ENCODE data around the gene ELMO1.

The ELMO1 gene

DNA sequence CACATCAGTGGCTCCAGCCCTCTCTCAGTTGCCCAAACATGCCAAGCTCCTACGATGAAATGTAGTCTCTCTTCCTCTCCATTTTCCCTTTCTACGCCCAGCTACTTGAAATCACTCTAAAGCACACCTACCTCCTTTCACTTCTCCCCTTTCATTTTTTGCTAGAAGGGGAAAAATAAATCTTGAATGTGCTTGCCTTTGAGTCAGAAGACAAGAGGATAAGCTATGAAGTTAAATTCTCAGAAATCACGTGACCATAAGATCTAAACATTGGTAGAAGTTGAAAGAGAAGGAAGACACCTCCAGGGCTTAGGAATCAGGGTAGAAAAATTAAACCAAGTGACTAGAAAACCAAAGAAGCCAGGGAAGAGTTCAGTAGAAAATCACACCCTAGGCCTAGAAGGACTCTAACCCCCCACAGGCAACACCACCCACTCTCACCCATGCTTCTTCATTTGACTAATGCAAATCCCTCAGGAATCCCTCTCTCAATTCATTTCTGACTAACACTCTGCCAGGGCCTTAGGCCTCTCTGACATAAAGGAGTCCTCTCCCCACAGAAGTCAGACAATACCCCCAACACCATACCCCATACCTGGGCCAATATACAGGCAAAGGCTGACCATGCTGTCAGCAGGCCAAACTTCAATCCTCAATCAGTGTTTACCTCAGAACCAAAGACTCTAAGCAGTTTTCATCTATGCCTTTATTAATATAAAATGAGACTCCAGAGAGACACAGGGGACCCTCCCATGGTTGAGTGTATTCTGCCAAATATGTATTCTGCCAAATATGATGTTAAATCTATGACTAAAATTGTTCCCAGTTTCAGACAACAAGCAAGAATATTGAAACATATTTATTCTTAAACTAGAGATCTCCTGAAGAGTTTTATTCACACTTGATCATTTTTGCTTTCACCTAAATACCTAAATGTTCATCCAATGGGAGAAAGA is 84.8 kb downstream of the ELMO1 start:
- FAIRE-seq: no peak

DNA sequence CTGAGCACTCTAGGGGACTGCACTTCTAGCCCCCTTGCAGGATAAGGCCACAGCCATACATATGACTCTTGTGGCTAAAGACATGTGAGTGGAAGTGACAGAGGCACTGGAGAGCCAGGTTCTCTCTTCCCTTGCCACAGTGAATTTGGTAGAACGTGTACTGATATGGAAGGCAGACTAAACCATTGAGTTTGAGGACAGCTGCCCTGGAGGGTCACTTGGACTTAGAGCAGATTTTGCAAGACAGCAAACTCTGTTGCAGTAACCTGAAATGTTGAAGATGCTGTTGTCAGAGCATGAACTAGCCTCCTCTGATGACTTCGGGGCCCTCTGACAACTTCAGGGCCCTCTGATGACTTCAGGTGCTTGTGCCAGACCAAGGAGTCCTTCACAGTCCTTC is 85.9 kb downstream of the ELMO1 start:
- FAIRE-seq: no peak

DNA sequence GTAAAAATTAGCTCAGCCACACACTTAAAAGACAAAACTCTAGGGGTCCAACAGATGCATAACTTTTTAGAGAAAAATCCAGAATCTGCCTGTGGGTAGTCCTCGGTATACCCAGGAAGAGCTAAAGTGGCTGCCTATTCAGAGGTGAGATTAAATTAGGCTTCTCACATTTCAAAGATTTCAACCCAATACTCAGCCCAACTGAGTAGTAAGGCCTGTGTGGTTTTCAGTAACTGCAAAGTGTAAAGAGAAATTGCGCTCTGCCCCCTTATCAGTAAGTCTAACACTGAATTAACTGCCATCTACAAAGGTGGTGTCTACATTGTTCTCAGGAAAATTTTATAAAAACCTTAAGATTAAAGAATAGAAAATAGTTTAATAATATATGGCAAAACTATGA is 88.2 kb downstream of the ELMO1 start:
- FAIRE-seq: no peak

DNA sequence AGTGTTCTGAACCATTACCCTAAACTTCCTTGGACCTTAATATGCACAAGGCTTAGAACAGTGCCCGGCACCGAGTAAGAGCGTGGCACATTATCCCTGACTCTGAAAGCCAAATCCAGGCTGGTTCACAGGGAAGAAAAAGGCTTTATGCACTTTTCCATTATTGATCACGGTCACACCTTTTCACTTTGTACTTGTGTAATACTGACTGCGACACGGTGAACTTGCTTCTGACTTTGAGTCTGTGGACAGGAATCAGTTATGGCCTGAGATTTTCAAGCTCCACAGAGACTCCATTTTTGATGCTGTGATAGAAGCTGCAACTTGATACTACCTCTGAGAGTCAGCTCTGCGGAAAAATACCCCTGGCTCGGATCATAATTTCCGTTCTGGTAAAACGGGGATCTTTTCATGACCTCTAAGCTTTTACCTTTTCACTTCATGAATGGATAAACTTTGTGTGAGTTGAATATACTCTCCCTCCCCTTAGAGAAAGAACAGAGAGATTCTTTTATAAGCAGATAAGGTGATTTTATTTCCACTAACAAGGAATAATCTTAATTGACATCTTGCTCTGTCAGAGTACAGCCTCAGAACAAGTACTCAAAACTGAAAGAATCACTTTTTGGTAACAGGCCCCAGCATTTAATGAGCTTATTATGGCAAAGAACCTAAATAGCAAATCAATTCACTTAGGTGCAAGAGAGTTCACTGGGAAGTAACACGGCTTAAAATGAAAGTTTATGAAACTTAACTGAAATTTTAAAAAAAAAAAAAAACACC is 88.8 kb downstream of the ELMO1 start:
- FAIRE-seq: no peak

DNA sequence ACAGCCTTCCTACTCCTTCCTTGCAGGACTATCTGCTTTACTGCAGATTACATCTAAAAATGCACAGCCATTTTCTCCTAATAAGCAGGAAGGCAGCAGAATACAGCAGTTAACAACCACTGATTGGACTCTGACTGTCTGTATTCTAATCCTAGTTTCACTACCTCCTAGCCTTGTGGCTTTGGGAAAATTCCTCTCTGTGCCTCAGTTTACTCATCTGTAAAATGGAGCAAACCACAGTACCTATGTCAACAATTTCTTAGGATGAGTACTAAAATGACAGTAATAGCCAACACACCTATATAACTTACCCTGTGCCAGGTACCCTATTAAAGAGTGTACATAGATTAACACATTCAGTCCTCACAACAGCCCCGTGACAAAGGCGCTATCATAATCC is 89.5 kb downstream of the ELMO1 start:
- FAIRE-seq: no peak

DNA sequence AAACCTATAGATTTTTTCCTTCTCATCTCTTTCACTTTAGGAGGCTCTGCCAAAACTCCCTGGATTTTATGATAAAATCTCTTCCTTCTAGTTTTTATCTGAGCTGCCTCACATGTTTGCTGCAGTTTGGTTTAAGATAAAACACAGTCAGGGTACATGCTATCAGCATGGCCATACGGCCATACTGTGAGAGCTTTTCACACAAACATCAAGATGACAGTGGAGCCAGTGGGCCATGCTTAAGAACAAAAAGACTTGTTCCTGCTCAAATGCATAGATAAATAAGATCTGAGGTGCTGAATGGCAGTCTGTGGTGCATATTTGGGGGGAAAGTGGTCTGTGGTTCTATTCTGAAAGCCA is 91.0 kb downstream of the ELMO1 start:
- FAIRE-seq: no peak

DNA sequence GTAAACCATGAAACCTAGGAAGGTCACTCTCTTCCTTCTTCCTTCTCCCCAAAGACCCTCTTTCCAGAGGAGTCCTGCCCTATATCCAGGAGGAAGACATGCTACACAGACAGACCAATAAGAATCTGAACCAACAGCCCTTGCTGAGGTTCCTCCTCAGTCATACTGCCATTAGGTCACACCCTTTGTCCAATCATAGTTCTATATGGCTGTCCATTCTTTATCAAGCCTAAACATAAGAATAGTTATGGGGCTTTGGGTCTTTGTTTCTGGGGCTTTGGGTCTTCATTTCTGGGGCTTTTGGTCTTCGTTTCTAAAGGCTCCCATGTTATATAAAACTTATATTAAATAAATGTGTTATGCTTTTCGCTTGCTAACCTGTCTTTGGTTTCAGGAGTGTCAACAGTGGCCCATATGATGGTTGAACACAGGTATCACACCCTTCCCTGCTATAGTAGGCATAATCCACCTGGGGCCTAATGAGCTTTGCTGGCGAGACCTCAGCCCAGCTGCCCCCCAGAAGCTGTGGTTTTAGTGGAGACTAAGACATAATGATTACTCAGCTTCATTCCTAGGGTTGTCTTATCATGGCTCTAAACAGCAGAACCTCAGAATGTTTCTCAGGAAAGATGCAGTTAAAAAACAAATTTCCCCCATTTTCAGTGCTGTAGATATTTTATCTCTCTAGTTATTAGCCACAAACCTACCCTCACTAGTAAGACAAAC is 91.6 kb downstream of the ELMO1 start:
- no peak for FAIRE-seq

DNA sequence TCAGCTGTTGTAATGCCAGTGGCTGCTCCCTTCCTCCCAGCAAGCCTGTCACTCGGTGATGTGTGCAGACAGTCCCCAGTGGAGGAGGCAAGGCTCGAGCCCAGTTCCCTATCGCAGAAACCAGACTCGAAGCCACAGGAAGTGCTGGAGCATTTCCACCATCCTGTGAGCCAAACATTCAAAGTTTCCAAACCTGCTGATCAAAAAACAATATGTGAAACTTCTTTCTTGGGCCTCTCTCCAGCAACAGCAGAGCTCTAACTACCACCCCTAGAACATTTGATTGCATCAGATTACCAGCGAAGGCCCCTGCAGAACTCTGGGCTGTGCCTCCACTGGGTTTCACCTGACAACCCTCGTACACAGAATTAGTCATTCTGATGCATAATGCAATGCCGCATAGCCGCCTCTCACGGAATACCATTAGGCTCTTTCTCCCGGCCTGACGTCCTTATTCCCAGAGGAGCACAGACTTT is 94.0 kb downstream of the ELMO1 start:
- FAIRE-seq: no peak

DNA sequence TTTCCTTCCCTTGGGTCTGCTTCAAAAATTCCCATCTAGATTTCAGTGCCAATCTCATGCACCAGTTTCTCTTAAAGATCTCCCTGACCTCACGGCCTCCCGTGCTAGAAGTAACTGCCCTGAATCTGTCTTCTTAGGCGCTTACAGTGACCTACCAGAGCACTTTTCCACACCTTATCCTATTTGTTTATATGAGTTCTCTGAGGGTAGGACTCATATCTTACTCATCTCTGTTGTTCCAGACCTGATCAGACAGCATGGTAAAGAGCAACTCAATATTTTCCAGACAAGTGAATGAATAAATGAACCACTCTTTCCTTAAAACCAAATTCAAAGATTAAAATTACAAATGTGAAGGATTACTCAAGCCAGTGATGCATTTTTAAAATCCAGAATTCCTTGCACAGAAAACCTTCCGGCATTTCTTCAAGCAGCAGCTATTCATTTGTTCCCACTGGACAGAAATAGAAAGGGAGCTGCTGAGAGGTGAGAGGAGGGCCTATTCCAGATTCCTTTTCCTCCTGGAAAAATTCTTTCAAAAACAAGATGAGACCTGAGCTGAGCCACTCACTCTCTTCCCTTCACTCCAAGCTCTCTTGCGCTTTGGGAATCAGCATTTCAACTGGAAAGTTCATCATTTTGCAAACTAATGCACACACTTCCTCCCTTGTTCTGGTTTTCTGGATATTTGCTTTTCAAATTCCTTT is 94.6 kb downstream of the ELMO1 start:
- FAIRE-seq: no peak

DNA sequence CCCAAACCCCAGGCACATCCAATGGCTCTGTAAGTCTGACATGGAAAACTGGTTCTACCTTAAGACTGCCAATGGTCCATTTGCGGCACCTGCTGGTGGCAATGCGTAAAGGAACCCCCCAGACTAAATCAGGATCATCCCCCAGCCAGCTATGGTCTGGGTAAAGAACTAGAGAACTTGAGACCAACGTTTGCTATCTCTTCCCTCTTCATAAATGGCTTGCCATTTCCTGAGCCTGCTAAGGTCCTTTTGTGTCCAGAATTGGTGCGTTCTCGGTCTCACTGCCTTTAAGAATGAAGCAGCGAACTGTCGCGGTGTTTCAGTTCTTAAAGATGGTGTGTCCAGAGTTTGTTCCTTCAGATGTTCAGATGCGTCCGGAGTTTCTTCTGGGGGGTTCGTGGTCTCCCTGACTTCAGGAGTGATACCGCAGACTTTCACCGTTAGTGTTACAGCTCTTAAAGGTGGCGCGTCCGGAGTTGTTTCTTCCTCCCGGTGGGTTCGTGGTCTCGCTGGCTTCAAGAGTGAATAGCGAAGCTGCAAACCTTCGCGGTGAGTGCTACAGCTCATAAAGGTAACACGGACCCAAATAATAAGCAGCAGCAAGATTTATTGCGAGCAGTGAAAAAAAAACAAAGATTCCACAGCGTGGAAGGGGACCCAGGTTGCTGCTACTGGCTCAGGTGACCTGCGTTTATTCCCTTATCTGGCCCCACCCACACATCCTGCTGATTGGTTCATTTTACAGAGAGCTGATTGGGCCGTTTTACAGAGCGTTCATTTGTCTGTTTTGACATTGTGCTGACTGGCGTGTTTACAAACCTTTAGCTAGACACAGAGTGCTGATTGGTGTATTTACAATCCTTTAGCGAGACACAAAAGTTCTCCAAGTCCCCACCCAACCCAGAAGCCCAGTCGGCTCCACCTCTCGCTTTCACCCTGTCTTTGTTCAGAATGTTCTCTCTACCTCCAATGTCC is 95.4 kb downstream of the ELMO1 start:
- no peak for FAIRE-seq

DNA sequence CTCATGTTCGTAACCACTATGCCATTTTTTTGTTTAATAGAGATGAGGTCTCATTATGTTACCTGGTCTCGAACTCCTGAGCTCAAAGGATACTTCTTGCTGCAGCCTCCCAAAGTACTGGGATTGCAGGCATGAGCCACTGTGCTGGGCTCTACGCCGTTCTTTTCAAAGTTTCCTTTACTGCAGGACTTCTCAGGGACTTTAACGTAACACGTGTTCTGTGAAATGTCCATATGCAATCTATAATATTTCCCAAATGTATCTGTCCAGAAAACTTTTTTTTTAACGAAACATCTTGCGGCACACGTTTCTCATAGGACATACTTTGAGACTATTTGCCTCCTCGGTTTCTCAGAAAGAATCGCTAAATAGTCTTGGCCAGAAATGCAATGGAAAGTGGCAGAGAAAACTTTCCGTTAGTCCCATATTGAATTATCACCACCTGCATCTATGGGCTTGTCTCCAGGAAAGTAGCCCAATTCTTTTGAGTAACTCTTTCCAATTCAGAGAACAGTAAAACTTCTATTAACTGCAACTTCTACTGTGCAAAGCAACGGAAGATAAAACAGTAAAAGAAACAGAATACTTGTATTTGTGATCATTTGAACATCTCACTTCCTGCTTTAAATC is 96.3 kb downstream of the ELMO1 start:
- no peak for FAIRE-seq

DNA sequence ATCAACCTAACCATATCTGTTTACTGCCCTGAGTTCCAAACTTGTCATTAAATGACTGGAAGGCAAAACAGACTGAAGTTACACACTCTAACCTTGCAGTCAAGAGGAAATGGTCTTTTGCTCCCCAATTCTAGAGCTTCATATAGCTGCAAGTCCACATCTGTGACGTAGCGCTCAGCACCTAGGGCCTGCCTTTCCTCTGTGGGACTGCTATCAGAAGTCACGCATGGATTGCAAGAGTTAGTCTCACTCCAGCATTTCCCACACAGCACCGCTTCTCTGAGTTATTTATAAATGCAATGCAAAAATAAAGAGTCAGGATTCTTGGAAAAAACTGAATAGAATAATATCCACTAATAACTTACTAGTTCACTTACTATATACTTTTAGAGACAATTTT is 96.9 kb downstream of the ELMO1 start:
- no peak for FAIRE-seq

DNA sequence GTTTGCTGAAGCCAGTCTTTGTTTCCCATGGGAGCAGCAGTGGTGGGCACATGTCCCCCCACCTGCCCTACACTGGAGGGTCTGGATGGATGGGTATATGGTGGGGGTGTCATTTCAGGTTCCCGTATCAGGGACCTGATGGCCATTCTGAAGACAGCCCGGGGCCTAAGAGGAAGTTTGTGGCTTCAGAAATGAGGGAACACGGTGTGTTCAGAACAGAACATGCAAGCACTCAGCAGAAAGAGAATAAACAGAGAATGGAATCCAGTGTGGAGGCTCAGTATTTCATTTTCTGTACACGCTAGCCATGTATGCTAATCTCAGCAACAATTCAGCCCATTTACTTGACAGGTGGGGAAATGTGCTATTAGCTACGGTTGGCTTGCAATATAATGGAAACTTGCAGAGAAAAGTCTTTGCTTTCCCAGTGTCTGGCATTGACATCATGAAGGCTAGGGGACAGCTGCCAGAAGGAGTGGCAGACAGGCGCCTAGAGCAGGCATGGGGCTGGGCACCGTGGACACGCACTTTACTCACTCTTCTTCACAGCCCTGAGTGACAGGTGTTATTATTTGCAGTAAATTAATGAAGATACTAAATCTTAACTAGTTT is 98.6 kb downstream of the ELMO1 start:
- no peak for FAIRE-seq

DNA sequence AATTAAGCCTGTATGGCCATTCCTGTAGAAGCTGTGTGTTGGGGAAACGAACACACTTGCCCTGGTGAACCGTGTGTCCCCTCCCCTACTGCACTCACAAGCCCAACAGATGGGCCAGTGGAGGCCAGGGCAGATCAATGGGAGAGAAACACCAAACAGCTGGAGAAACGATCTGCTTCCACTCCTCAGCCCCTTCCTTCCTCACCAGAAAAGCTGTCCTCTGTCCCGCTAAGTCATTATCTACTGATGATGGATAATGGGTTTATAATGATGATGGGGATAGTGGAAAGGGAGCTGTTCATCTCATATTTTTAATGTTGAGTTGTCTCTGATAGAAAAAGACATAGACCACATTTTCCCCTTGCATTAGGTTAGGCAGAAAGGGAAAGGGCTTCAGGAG is 99.7 kb downstream of the ELMO1 start:
- FAIRE-seq: no peak

DNA sequence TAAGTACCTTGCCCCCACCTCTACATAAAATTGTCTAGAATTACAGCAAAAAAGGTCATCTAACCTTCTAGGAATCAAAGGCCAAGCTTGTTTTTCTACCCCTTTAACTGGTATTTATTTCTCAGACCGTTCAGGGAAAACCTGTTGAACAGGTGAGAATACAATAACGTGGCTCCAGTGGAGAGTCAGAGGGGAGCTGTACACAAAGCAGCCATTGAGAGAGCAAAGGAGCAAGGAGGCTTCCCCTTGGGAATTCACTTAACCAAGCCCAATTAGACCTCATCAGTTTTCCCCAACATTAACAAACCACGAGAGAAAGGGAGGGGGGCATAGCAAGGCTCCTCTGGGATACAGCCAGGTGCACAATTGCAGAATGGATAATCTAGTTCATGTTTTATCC is 101.9 kb downstream of the ELMO1 start:
- no peak for FAIRE-seq

DNA sequence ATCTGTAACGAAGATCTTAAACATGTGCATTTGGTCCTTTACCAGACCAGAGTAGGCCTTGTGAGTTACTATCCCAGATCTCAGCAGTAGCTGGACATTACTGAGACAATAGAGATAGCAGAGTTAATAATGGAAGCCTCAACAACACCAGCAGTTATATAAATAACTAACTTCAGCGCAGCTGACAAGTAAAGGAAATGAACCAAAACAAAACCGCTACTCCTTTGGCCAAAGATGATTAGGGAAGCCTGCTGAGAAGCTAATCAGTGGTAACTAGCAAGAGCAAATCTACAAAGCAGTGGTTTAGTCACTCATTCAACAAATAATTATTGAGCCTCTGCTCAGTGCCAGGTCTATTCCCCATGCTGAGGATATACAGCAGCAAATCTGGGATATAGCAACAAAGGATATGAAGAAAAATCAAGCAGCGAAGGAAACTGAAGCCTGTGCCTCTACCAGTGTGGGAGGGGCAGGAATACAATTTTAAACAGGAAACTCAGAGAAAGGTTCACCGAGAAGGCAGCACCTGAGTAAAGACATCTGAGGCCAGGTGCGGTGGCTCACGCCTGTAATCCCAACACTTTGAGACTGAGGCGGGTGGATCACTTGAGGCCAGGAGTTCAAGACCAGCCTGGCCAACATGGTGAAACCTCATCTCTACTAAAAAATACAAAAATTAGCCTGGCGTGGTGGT is 103.6 kb downstream of the ELMO1 start:
- FAIRE-seq: no peak

DNA sequence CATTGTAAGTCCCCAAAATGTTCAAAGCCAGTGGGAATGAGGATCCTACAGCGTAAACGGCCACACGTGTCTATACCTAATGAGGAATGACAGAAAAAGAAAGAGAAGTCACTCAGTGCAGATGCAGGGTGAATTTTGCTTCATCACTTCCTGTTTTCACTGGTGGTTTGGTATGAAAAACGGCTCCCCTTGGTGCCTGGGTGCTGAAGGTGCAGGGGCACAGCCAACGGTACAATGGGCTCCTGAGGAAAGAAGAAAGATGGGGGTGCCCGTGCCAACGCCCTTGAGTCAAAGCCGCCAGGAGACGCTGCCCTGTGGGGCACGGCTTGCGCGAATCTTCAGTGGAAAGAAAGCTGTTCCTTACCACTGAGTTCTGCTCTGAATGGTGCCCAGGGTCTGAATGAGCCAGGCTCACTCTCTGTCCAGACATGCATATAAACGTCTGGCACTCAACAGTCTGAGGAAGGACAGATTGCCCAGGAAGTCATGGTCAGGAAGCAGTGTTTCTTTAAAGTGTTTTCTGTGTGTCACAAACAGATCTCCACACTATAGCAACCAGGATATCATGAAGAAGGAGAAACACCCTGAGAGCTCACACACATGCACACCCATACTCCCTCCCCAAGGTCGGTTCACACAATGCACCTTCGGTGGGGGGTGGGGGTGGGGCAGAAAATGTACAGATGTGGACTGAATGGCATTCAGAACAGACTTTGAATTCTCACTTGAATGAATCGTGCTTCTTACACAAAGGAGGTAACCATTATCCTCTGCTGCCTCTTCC is 105.8 kb downstream of the ELMO1 start:
- no peak for FAIRE-seq

DNA sequence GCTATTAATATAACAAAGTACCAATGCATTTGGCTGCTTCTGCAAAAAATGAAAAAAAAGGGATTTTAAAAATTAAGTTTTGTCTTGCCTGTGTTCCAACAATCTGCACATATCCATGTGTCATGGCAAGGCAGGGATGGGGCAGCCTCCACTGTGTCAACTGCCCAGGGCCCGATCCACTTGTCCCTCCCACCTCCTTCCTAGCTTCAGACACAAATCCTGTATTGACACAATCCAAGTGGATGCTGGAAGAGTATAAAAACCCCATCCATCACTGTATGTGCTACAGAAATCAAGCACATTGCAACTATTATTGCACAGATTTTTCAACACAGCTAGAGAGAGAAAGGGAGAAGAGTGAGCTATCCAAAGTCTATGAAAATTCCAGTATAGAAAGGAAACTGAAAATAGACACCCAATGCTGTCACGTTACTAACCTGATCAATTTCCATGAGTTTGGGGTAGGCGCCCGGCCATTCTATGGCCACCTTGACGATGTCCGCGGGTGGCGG is 106.4 kb downstream of the ELMO1 start:
- FAIRE-seq: no peak
